NCI-H2227 (cell line): Measurements from ENCODE around the gene CDC5L.

ENCODE experiments used
- DNase-seq: peaks from one replicate; lab custom pipeline; 2025; ENCODE audit not compliant: unreplicated experiment; lab: John Stamatoyannopoulos, UW

The CDC5L gene

GRCh38 chr6:44495036-44495901, 107.8 kb downstream of the CDC5L start:
- DNase-seq, result no peak

GRCh38 chr6:44496665-44497369, 109.3 kb downstream of the CDC5L start:
- no peak for DNase-seq

- DNase-seq, result no peak
Measured at GRCh38 chr6:44497807-44498206, 110.3 kb downstream of the CDC5L start.

- no peak for DNase-seq
Measured at GRCh38 chr6:44498436-44498835, 110.9 kb downstream of the CDC5L start.

- no peak for DNase-seq
Measured at GRCh38 chr6:44499609-44500008, 112.1 kb downstream of the CDC5L start.
